Activated CD8-positive, alpha-beta memory T cell treated with anti-CD3 and anti-CD28 coated beads, Interleukin-2, amount 50 U/mL, for 1 hour (primary cell): ENCODE measurements around the gene ZNF625.

Source experiments
- DNase-seq: peaks from one replicate; pipeline ENCODE4 v3.0.0-alpha.2; 2020; ENCODE audit errors: extremely low read depth

The ZNF625 gene

DNA sequence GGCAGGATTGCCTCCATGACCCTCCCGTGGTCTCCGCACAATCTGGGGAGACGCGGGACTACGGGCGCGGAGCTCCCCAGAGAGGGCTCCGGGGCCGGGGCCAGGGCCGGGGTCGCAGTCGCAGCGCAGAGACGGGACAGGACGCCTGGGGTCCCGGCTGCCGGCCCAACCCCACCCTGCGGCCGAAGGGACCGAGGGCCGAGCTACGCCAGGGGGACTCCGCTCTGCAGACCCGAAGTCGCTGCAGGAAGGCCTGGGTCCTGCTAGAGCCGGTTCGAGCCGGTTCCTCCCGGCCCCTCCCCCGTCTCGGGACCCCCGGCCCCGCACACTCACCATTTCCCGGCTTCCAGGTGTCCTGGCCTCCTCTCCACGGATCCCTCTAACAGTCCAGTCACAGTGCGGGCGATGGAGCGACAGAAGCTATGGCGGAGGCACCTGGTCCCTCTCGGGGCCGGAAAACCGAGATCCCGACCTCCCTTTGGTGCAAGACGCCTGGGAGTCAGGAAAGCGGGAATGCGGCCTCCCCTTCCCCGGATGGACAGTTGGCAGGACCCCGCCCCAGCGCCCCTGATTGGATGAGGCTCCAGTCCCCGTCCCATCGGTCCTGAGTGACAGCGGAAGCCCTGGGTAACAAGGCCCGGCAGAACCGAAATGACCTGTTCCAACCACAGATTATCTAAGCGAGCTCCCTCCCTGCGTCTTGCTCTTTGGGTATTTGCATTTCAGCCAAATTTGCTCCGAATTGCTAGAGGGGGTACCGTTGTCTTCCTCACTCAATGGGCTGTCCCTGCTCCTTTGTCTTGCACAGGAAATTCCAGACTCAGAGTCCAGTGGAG, at the start of gene ZNF625:
Gene ZNF625, minus strand, starts transcription at position 512 of the 836 bp plus-strand sequence. Its CDS starts 176 bp downstream, at position 336.
- no peak for DNase-seq

GRCh38 chr19:12205296-12205695, 48.8 kb upstream of the ZNF625 start:
- no peak for DNase-seq

DNA sequence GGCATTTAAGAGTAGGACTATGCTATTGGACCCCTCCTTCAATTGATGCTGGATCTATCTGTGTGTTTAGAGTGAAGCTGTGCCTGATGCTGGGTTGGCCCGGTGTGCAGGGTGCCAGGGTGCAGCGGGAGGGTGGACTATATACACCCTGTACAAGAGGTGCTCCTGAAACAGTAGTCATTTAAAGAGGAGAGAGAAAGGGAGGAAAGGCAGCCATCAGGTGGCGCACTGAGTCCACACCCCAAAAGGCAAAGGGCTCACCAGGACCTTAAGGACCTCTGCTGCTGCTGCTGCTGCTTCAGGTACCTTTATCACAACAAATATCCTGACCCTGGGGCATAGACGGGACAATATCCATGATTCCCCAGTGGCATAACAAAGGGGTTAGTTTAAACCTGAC, 45.7 kb upstream of the ZNF625 start:
- DNase-seq: no peak

DNA sequence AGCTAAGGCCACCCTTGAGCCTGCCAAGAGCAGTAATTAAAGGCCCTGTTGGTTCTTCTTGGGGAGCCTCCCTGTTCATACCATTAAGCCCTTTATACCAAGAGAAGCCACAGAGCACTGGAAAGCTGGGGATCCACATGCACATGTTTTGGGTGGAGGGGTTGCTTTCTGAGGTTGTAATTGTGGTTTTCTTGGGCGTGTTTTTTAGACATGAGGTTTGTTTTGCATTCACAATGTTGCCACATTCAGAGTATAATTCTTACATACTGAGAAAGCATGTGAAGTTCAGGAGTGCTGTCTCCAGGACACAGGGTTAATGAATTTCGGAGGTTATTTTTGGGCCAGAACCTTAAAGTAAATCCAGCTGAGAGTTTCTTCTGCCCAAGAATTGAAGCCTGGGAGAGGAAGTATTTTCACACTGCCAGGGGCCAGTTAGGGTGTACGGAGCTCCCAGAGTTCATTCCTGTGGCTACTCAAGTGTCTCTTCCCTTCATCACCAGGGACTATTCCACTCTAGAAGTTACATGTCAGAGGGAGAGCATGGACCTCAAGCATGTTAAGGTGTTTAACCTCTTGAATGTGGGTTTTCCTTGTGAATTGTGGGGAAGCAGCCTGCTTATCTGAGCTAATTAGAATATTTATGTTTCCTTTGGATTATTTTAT, 43.4 kb upstream of the ZNF625 start:
- DNase-seq: no peak

DNA sequence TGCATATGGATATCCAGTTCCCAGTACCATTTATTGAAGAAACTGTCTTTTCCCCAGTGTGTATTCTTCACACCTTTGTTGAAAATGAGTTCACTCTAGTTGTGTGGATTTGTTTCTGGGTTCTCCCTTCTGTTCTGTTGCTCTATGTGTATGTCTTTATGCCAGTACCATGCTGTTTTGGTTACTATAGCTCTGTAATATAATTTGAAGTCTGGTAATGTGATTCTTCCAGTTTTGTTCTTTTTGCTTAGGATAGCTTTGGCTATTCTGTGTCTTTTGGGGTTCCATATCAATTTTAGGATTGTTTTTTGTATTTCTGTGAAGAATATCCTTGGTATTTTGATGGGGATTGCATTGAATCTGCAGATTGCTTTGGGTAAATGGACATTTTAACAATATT, 41.6 kb upstream of the ZNF625 start:
- no peak for DNase-seq

GRCh38 chr19:12194827-12195731, 38.5 kb upstream of the ZNF625 start:
- DNase-seq: peak; percentile 29

DNA sequence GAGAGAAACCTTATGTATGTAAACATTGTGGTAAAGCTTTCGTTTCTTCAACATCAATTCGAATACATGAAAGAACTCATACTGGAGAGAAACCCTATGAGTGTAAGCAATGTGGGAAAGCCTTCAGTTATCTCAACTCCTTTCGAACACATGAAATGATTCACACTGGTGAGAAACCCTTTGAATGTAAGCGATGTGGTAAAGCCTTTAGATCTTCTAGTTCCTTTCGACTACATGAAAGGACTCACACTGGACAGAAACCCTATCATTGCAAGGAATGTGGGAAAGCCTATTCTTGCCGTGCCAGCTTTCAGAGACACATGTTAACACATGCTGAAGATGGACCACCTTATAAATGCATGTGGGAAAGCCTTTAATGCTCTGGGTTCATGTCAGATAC, 31.1 kb upstream of the ZNF625 start:
- no peak for DNase-seq

GRCh38 chr19:12180377-12180776, 23.8 kb upstream of the ZNF625 start:
- DNase-seq: no peak

- DNase-seq: no peak
Measured at GRCh38 chr19:12166626-12167025, 10.1 kb upstream of the ZNF625 start.

GRCh38 chr19:12163826-12164225, 7.3 kb upstream of the ZNF625 start:
- no peak for DNase-seq

- peak; percentile 76 for DNase-seq
Measured at GRCh38 chr19:12162882-12163806, 6.6 kb upstream of the ZNF625 start, which contains the start of gene ZNF136. Gene ZNF136 (plus strand): TSS chr19:12163096. CDS start chr19:12163204, 108 bp downstream.

DNA sequence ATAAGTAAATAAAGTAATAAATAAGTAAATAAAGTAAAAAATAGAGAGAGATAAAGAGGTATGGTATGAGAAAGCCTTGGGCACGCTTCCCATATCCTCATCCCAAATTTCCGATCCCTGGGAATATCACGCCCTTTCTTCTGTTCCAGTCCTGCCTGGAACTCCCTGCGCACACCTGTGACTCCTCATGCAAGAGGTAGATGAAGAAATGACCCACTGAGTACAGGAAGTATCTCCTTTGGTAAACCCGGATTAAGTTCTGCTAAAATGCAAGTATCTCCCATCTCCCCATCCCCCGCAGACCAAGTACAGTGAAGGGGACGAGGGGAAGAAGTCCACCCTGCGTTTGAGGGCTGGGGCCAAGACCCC, 6.0 kb upstream of the ZNF625 start:
- no peak for DNase-seq

- DNase-seq: no peak
Measured at GRCh38 chr19:12159773-12160414, 3.4 kb upstream of the ZNF625 start.

GRCh38 chr19:12155324-12155860, 1.1 kb downstream of the ZNF625 start:
- DNase-seq: no peak

GRCh38 chr19:12145348-12145747, 11.2 kb downstream of the ZNF625 start:
- no peak for DNase-seq

DNA sequence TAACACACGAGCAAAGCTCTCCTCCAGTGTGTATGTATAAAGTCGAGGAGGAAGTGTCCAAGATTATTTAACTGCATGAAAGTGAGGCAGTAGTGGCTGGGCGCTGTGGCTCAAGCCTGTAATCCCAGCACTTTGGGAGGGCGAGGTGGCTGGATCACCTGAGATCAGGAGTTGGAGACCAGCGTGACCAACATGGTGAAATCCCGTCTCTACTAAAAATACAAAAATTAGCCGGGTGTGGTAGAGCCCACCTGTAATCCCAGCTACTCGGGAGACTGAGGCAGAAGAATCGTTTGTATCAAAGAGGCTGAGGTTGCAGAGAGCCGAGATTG, 15.2 kb downstream of the ZNF625 start:
- DNase-seq: no peak

DNA sequence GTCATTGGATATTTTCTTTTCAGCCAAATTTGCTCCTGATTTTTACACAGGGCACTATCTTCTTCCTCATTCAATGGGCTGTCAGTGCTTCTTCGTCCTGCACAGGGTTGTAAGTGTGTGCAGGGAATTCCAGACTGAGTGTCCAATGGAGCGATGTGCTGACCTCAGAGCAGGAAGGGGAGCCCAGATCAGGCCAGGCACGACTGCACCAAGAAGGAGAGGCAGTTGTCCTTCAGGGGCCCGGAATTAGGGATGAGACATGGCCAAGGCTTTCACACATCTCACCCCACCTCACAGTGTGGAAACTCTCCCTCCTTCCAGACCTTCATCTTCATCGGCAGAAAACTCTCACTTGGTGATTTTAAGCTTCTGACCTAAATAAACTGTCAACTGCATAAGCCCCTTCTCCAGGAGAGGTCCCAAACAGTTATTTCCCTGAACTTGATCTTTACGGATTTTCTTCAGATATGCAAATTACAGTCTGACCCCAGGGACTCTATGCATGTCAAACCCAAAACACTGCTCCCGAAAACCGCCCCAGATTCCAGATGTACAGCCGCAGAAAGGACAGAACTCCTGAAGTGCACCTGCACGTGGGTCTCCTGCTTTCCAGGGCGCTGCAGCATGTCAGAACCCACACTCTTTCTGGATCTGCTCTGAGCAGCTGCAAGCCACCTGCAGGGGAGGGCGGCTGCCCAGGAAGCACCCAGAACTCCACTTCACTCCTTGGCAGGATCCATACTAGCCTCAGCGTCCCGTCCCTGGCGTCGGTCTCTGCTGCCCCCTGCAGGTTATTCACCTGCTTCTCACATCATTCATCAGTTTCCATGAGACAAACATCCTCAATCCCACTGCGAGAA, 15.8 kb downstream of the ZNF625 start:
- peak; percentile 43 for DNase-seq

- peak; percentile 68 for DNase-seq
Measured at GRCh38 chr19:12139885-12140544, 16.5 kb downstream of the ZNF625 start, which contains the start of gene ZNF20. Gene ZNF20 (minus strand): TSS chr19:12140350. CDS start chr19:12140182, 168 bp downstream.

GRCh38 chr19:12139269-12139668, 17.3 kb downstream of the ZNF625 start:
- DNase-seq: no peak
